ENCODE results near the gene SERPINB1.
A peak's percentile ranks its signal among the peaks of the same experiment; 100 is the strongest.
"Not testable (repeated sequence)": the region's sequence is repeated elsewhere in the genome, so short reads cannot be mapped to it uniquely, and the experiment has no call there.

The SERPINB1 gene

DNA sequence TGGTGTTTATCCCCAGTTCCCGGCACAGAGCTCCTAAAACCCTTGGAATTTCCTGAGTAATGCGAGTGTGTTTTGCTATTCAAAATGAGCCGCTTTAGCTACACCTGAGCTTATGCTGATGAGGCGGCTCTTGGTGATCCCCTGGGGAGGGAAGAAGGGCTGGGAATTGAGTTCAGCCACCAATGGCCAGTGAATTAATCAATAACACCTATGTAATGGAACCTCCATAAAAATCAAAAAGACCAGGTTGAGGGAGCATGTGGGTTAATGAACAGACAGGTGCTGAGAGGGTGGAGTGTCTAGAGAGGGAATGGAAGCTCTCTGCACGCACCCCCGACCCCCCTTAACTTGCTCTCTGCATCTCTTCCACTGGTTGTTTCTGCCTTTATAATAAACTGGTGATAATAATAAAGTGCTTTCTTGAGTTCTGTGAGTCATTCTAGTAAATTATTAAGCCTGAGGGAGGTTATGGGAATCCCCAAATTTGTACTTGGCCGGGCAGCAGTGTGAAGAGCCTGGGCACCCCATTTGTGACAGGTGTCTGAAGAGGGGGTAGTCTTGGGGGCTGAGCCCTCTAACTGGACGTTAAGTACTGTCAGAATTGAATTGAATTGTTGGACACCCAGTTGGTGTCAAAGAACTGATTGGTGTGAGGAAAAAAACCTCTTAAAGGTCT is 24.6 kb upstream of the SERPINB1 start:
- no peak for DNase-seq (ENCODE audit: low read depth)

DNA sequence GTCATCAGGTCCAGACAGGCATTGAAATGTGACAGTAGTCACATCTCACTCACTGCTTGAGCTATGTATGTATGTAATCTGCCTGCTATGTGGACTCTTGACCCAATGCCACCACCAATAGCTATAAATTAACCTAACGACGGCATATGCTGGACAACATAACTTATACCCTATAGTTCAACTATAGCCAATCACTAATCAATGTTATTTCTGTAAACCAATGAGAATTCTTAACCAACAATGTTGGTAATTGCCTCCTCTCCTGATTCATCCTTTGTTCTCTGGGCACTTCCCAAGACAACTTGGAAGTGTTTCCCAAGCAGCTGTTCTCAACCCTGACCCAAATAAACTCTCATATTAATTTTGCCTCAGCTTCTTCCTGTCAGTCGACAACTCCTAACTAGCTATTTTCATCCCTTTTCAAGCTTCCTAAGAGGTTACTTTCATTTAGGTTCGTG is 24.1 kb upstream of the SERPINB1 start:
- no peak for DNase-seq (ENCODE audit: low read depth)

DNA sequence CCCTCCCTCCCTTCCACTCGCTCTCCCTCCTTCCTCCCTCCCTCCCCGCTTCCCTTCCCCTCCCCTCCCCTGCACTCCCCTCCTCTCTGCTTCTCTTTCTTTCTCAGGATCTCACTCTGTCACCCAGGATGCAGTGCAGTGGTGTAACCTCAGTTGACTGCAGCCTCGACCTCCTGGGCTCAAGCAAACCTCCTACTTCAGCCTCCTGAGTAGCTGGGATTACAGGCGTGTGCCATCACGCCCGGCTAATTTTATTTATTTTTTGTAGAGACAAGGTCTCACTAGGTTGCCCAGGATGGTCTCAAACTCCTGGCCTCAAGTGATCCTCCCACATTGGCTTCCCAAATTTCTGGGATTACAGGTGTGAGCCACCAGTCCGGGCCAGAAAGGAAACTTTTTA is 23.6 kb upstream of the SERPINB1 start:
- no peak for DNase-seq (ENCODE audit: low read depth)

DNA sequence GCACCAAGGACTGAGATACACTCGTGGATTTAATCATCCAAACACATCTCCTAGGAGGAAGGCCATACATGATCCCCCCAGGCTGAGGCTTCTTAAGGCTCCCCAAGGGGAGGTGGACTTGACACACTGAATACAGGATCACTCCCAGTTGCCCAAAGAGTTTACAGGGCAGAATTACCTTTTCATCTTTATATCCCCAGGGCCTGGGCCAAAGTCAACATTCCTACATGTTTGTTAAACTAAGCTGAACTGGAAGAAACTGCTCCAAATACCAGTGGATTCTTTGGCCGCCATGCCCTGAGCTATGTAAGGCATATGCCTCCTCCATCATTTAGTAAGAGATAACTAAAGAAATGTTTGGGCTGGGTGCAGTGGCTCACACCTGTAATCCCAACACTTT is 22.2 kb upstream of the SERPINB1 start:
- DNase-seq (ENCODE audit: low read depth), result no peak

DNA sequence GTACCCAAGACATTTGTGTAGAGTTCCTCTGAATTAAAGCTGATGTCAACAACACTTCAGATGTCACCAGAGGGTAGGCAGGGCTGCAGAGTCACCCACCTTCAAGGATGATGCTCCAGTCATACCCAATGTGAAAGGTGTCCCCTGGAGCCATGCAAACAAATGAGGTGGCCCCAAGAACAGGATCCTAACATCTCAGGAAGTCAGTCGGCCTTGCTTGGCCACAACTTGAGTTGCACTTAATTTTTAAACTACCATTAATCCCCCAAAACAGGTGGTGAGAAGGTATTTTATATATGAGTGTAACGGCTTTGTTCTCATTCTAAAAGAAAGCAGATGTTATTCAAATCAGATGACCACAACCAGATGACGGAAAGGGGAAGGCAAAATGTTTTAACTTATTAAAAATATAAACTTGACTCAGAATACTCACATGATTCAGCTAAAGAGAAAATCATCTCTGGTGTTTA is 21.1 kb upstream of the SERPINB1 start:
- DNase-seq (ENCODE audit: low read depth), result no peak

DNA sequence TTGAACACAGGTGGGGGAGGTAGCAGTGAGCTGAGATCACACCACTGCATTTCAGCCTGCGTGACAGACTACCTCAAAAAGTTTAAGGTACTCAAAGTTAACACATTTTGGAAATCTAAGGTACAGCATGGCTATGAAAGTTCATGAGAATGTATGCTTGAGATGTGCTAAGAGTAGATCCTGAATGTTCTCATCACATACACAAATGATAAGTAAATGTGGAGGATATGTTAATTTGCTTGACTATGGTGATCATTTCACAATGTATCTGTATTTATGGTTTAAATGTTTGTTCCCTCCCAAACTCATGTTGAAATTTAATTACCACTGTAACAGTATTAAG is 20.1 kb upstream of the SERPINB1 start:
- DNase-seq (ENCODE audit: low read depth), result no peak

DNA sequence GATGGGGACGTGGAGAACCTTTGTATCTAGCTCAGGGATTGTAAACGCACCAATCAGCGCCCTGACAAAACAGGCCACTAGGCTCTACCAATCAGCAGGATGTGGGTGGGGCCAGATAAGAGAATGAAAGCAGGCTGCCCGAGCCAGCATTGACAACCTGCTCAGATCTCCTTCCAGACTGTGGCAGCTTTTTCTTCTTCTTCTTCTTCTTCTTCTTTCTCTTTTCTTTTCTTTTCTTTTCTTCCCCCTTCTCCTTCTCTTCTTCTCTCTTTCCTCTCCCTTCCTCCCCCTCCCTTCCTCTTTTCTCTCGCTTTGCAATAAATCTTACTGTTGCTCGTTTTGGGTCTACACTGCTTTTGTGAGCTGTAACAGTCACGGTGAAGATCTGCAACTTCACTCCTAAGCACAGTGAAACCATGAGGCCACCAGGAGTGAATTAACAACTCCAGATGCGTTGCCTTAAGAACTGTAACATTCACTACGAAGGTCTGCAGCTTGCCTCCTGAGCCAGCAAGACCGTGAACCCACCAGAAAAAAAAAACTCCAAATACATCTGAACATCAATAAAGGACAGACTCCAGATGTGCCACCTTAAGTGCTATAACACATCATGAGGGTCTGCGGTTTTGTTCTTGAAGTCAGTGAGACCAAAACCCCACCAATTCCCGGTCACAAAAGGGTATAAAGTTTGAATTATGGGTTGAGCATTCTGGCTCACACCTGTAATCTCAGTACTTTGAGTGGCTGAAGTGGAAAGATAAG is 19.6 kb upstream of the SERPINB1 start:
- no peak for DNase-seq (ENCODE audit: low read depth)

DNA sequence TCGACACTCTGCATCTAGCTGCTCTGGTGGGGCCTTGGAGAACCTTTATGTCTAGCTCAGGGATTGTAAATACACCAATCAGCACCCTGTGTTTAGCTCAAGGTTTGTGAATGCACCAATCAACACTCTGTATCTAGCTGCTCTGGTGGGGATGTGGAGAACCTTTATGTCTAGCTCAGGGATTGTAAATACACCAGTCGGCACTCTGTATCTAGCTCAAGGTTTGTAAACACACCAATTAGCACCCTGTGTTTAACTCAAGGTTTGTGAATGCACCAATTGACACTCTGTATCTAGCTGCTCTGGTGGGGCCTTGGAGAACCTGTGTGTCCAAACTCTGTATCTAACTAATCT is 19.0 kb upstream of the SERPINB1 start:
- not testable (repeated sequence) for DNase-seq (ENCODE audit: low read depth)

DNA sequence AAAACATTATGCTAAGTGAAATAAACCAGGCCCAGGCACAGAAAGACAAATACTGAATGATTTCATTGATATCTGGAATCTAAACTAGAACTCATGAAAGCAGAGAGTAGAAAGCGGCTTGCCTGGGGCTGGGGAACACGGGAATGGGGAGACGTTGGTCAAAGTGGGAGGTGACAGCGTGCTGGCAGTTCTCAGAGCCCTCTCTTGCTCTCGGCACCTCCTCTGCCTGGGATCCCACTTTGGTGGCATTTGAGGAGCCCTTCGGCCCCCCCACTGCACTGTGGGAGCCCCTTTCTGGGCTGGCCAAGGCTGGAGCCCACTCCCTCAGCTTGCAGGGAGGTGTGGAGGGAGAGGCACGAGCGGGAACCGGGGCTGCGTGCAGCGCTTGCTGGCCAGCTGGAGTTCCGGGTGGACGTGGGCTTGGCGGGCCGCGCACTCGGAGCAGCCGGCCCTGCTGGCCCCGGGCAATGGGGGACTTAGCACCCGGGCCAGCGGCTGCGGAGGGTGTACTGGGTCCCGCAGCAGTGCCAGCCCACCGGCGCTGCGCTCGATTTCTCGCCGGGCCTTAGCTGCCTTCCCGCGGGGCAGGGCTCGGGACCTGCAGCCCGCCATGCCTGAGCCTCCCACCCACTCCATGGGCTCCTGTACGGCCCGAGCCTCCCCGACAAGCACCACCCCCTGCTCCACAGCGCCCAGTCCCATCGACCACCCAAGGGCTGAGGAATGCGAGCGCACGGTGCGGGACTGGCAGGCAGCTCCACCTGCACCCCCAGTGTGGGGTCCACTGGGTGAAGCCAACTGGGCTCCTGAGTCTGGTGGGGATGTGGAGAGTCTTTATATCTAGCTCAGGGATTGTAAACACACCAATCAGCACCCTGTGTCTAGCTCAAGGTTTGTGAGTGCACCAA is 18.4 kb upstream of the SERPINB1 start:
- DNase-seq (ENCODE audit: low read depth), result not testable (repeated sequence)

DNA sequence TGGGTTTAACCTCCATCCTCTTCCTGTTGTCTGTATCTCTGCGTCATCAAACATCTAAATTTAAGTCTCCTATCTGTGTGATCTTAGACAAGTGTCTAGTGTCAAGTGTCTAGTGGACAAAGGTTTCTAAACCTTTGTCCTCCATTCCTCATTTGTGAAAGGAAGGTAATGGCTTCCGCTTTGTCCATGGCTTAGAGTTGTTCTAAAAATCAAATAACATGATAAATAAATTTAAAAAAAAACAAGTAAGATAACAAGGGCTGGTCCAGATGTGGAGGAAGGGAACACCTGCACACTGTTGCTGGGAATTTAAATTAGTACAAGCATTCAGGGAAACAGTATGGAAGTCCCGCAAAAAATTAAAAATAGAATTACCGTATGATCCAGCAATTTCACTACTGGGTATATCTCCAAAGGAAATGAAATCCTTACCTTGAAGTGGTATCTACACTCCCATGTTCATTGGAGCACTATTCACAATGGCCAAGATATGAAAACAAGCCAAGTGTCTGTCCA is 17.6 kb upstream of the SERPINB1 start:
- no peak for DNase-seq (ENCODE audit: low read depth)

DNA sequence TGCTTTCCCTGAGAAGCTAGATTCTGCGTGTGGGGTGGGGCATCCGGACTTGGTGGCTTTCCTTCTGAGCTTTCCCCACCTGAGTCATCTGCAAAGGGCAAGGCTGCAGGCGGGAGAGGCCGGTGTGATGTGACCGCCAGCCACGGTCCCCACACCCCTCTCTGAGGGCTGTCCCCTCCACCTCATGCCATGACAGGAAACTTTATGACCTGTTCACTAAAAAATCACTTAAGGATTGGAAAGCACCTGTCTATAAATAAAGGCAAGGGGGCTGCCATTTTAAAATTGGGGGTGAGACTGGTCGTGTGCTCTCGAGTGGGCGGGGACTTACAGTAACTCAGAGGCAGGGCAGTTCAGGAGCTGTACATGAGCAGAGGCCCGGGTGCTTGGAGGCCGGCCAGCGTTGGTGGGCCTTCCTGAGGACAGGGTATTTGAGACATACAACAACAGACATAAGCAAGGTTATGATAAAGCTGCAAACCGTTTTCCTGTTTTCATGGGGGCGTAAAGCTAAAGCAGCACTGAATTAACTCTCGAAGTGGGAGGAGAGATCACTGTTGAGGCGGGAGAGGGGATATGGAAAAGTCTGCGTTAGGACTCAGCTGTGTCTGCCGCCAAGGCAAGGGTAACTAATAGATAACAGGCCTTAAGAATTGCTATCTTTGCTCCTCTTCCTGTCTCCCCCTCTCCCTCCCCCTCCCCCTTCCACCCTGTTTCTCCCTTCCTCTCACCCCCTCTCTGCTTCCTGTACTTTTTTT is 16.1 kb upstream of the SERPINB1 start:
- DNase-seq (ENCODE audit: low read depth), result peak; percentile 43

DNA sequence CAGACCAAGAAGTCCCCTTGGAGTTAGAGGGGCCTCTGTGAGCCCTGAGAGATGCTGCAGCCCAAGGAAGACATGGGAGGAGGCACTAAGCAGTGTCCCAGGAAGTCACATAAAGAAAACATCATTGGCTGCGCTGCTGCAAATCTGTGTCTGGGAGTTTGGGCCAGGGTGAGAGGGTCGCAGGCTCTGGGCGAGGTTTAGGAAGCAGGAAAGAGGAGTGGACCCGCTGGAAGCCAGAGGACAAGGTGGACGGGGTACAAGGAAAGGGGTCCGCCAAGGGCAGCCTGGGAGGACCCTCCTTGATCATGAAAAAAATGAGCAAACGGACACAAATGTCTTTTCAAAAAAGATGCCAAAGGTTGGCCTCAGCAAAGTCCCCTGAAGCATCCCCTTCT is 15.5 kb upstream of the SERPINB1 start:
- no peak for DNase-seq (ENCODE audit: low read depth)

DNA sequence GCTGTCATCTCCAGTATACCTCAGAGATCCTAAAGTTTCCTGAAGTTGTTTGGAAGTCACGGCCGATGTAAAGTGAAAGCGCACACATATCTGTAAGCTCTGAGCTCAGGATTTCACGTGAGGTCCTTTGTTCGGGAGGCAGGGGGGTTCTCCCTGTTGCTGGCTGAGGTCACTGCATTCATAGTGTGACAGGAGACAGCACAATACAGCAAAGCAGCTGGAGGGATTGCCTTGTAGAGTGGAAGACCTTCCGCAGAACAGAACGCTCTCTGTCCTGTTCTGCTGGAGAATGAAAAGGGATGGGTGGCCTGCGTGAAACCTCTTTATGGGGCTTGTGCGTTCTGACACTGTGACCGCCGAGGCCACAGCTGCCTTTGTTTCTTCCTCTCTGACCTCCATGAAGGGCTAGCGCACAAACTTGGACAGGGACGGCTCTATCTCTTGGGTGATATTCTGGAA is 13.4 kb upstream of the SERPINB1 start:
- DNase-seq (ENCODE audit: low read depth), result no peak

DNA sequence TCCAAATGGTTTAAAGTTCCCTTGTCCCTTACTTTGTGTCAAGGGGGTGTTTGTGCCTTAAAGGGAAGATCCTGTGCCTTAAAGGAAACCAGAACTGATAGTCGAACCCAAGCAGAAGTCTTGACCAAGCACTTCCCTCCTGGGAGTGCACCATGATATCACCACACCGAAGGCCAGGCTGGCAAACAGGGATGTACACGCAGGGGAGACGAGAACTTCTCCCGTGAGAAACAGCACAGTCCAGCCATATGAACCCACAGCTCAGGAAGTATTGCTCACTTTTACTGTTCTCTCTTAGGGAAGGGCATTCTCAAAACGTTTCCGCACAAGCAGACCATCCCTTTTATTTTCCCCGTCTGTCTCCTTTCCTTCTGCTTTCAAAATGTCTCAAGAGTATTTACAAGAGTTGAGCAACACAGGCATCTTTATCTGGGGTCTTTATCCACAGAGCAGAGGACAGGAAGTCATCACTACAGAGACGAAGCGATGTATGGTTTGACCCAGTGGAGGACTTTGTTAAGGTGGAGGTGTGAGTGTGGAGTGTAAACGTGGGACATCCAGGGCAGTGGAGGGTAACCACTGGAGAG is 12.8 kb upstream of the SERPINB1 start:
- no peak for DNase-seq (ENCODE audit: low read depth)

DNA sequence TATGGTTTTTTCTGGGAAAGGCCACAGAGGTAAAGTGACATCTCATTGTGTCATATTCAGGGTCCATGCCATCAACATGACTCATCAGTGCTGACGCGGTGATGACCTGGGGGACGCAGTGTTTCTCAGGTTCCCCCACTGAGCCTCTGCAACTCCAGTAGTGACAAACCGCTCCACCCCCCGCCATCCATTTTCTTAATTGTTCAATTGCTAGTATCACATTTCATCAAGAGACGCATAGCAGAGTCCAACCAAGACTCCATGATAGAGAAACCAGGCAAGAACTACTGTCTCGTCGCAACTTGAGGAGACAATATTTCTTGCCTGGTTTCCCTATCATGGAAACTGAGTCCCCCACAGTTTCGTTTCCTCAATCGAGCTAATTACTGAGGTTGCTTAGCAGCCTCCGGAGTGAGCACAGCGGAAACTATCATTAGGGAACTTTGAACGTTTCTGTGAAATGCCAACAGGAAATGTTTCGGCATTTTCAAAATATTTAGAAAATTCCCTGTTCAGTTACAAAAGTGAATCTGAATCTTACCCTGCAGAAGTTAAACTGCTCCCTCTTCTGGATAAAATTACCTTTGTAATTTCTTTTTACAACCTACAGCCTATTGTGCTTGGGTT is 12.2 kb upstream of the SERPINB1 start:
- DNase-seq (ENCODE audit: low read depth), result peak; percentile 60

DNA sequence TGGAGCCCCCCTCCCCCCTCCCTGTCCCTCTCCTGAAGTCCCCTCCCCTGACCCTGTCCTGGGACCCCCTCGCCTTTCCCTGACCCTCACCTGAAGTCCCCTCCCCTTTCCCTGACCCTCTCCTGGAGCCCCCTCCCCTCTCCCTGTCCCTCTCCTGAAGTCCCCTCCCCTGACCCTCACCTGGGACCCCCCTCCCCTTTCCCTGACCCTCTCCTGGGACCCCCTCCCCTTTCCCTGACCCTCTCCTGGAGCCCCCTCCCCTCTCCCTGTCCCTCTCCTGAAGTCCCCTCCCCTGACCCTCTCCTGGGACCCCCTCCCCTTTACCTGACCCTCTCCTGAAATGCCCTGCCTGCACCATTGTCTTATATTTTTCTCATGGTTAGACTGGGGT is 11.7 kb upstream of the SERPINB1 start:
- DNase-seq (ENCODE audit: low read depth), result not testable (repeated sequence)

DNA sequence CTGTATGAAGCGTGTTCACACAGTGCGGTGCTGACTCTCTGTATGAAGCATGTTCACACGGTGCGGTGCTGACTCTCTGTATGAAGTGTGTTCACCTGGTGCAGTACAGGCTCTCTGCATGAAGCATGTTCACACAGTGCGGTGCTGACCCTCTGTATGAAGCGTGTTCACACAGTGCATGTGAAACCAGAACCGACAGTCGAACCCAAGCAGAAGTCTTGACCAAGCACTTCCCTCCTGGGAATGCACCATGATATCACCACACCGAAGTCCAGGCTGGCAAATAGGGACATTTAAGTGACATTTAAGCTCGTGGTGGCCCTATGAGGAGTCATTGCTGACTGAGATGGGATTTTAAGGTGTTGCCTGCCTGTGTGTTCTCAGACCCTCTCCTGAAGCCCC is 11.3 kb upstream of the SERPINB1 start:
- DNase-seq (ENCODE audit: low read depth), result no peak

DNA sequence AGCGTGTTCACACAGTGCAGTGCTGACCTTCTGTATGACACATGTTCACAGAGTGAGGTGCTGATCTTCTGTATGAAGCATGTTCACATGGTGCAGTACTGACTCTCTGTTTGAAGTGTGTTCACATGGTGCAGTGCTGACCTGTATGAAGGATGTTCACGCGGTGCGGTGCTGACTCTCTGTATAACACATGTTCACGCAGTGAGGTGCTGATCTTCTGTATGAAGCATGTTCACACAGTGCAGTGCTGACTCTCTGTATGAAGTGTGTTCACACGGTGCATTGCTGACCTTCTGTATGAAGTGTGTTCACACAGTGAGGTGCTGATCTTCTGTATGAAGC is 10.8 kb upstream of the SERPINB1 start:
- no peak for DNase-seq (ENCODE audit: low read depth)

DNA sequence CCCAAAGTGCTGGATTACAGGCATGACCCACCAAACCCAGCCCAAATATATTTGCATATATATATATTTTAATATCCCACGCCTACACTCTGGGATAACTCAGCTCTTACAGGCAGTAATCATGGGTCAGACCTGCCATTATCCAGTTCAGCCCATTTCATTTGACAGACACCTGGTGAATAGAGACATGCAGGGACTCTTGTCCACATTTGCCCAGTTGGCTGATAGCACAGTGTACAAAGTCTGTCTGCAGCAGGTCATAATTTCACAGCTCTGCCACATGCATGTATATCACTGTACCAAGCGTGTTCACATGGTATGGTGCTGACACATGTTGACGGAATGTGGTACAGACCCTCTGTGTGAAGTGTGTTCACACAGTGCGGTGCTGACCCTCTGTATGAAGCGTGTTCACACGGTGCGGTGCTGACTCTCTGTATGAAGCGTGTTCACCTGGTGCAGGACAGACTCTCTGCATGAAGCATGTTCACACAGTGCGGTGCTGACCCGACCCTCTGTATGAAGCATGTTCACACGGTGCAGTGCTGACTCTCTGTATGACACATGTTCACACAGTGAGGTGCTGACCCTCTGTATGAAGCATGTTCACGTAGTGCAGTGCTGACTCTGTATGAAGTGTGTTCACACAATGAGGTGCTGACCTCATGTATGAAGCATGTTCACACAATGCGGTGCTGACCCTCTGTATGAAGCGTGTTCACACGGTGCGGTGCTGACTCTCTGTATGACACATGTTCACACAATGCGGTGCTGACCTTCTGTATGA is 10.3 kb upstream of the SERPINB1 start:
- DNase-seq (ENCODE audit: low read depth), result no peak

DNA sequence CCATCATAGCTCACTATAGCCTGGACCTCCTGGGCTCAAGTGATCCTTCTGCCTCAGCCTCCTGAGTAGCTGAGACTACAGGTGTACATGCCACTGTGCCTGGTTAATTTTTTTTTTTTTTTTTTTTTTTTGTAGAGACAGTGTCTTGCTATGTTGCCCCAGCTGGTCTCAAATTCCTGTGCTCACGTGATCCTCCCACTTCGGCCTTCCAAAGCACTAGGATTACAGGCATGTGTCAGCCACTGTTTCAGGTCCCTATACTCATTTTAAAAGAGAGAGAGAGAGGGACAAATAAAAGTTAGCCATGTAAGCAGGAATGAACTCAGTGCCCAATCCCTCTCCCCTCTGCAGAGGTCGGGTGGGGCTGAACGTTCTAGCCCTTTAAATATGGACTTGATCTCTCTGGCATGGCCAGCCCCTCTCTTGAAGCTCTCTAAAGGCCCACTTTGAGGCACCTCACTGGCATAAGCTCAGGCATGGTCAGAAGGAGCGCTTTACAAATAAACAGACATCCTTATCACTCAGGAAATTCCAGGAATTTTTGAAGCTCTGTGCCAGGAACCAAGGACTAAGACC is 9.0 kb upstream of the SERPINB1 start:
- no peak for DNase-seq (ENCODE audit: low read depth)

Data from T follicular helper cell (primary cell).